G401 (cell line): Measurements from ENCODE around the gene TP53I3. TPM values are rescaled to one million over a fixed set of nuclear protein-coding genes. Genes with fewer than 3 reads are reported as not detected.
"Not testable (repeated sequence)": the region's sequence is repeated elsewhere in the genome, so short reads cannot be mapped to it uniquely, and the experiment has no call there.

ENCODE experiments used
- DNase-seq: peaks from one replicate; pipeline ENCODE4 v3.0.0-alpha.2; 2015; ENCODE audit warnings: low spot score
- in situ Hi-C: cut with HindIII; loops from 2 replicates; pipeline ENCODE4 v1.10.0; 2016; ENCODE audit warnings: low sequenced_read_pairs, mixed read lengths
- total RNA-seq: library from RNA; depleted of rRNA; stranded (reverse); fragments of >200 nt; shearing (Covaris generic); gene quantifications from 2 replicates; pipeline ENCODE4 v1.2.3, GENCODE V29; 2014

TP53I3 gene
- total RNA-seq, 1 experiment from 2014 or later, result 47.6 TPM

GRCh38 chr2:24104110-24104650 lies 19.5 kb upstream of the TP53I3 start:
- in situ Hi-C loops, result no loop called here
- DNase-seq, result no peak

- in situ Hi-C loops, result no loop called here
Measured at GRCh38 chr2:24102677-24103076, 18.0 kb upstream of the TP53I3 start.

GRCh38 chr2:24101992-24102391 lies 17.4 kb upstream of the TP53I3 start:
- in situ Hi-C loops, result no loop called here
- DNase-seq, result no peak

More at GRCh38 chr2:24102677-24103076, 18.0 kb upstream of the TP53I3 start:
- DNase-seq, result no peak

- DNase-seq, in situ Hi-C loops: not testable (repeated sequence)
Measured at GRCh38 chr2:24100732-24101131, 16.1 kb upstream of the TP53I3 start.

GRCh38 chr2:24095171-24095677 lies 10.6 kb upstream of the TP53I3 start:
- in situ Hi-C loops, DNase-seq: not testable (repeated sequence)

- DNase-seq, in situ Hi-C loops: not testable (repeated sequence)
Measured at GRCh38 chr2:24093270-24093669, 8.6 kb upstream of the TP53I3 start.

- no peak for DNase-seq
- in situ Hi-C loops, result no loop called here
Measured at GRCh38 chr2:24088821-24089359, 4.3 kb upstream of the TP53I3 start.

GRCh38 chr2:24087032-24087431 lies 2.4 kb upstream of the TP53I3 start:
- in situ Hi-C loops, result no loop called here
- DNase-seq, result no peak

- in situ Hi-C loops, result no loop called here
- DNase-seq, result no peak
Measured at GRCh38 chr2:24086241-24086640, 1.6 kb upstream of the TP53I3 start.

- in situ Hi-C loops, result no loop called here
Measured at GRCh38 chr2:24085200-24085489, 511 bp upstream of the TP53I3 start.

GRCh38 chr2:24083567-24084385 lies 858 bp downstream of the TP53I3 start:
- in situ Hi-C loops, result no loop called here
- DNase-seq, result peak; percentile 56

More at GRCh38 chr2:24085200-24085489, 511 bp upstream of the TP53I3 start:
- no peak for DNase-seq

- no peak for DNase-seq
- in situ Hi-C loops, result no loop called here
Measured at GRCh38 chr2:24082787-24083566, 1.7 kb downstream of the TP53I3 start.

GRCh38 chr2:24080701-24081100 lies 3.9 kb downstream of the TP53I3 start:
- in situ Hi-C loops, result no loop called here
- DNase-seq, result no peak

GRCh38 chr2:24077879-24078278 lies 6.8 kb downstream of the TP53I3 start:
- no peak for DNase-seq
- in situ Hi-C loops, result no loop called here

- in situ Hi-C loops, result no loop called here
- no peak for DNase-seq
Measured at GRCh38 chr2:24077535-24077877, 7.1 kb downstream of the TP53I3 start.

GRCh38 chr2:24076849-24077534 lies 7.6 kb downstream of the TP53I3 start:
- DNase-seq, result peak; percentile 37
- in situ Hi-C loops, result no loop called here

- in situ Hi-C loops, result no loop called here
Measured at GRCh38 chr2:24075915-24076848, 8.5 kb downstream of the TP53I3 start, which contains the start of gene SF3B6. TSS of gene SF3B6 (minus strand) at chr2:24076326. CDS start at chr2:24076229, 97 bp downstream.

GRCh38 chr2:24075259-24075658 lies 9.4 kb downstream of the TP53I3 start:
- in situ Hi-C loops, result no loop called here
- no peak for DNase-seq

More at GRCh38 chr2:24075915-24076848, 8.5 kb downstream of the TP53I3 start, which contains the start of gene SF3B6:
- DNase-seq, result peak; percentile 99
